ENCODE measurements around the gene ITSN1. TPM values are rescaled to one million over a fixed set of nuclear protein-coding genes. Genes with fewer than 3 reads are reported as not detected.

ITSN1 gene
- total RNA-seq, 1 experiment from 2014 or later, result 88.5 TPM

- H3K36me3 Mint-ChIP-seq (ENCODE audit: insufficient read depth, unreplicated experiment), result peaks cover 23% of the 10 kb centered on the region
- no peak overlapping the region for H3K4me3 Mint-ChIP-seq (ENCODE audit: unreplicated experiment)
- BruUV-seq (replicated peaks), result no TSS peak
- DNase-seq, result no peak
- TF ChIP-seq, protein P1, sequence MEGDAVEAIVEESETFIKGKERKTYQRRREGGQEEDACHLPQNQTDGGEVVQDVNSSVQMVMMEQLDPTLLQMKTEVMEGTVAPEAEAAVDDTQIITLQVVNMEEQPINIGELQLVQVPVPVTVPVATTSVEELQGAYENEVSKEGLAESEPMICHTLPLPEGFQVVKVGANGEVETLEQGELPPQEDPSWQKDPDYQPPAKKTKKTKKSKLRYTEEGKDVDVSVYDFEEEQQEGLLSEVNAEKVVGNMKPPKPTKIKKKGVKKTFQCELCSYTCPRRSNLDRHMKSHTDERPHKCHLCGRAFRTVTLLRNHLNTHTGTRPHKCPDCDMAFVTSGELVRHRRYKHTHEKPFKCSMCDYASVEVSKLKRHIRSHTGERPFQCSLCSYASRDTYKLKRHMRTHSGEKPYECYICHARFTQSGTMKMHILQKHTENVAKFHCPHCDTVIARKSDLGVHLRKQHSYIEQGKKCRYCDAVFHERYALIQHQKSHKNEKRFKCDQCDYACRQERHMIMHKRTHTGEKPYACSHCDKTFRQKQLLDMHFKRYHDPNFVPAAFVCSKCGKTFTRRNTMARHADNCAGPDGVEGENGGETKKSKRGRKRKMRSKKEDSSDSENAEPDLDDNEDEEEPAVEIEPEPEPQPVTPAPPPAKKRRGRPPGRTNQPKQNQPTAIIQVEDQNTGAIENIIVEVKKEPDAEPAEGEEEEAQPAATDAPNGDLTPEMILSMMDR (IDR thresholded peaks at IDR 0.05; ENCODE audit: insufficient read depth in 1 of 2, low read depth in 1 of 2, low read length in 1 of 2, severe bottlenecking in 1 of 2, unreplicated experiment in 1 of 2), result no peak
- Histone ChIP-seq H3K36me3 (ENCODE audit: control insufficient read depth, insufficient read depth, low read length) (no peaks in the 10 kb centered on the region), H3K4me3 (ENCODE audit: low read depth, low read length) (no peak overlapping the region), H3K4me1 (peaks cover 17% of the 10 kb centered on the region), H3K9me3 (no peaks in the 10 kb centered on the region), H3K27me3 (replicated peaks; ENCODE audit: control insufficient read depth, insufficient read depth, low read length) (no peaks in the 10 kb centered on the region)
- no peaks in the 10 kb centered on the region for H3K9me3 Mint-ChIP-seq (ENCODE audit: unreplicated experiment)
- ChIA-PET POLR2A (no interaction called here), CTCF (no interaction called here)
- no peak overlapping the region for H3K27ac Mint-ChIP-seq (ENCODE audit: unreplicated experiment)
- intact Hi-C loops (cut with micrococcal nuclease; ENCODE audit: unreplicated experiment), result no loop called here
- no peaks in the 10 kb centered on the region for H3K27me3 Mint-ChIP-seq (ENCODE audit: insufficient read depth, unreplicated experiment)
- peaks cover 33% of the 10 kb centered on the region for H3K4me1 Mint-ChIP-seq (ENCODE audit: low read depth, unreplicated experiment)
Observed at GRCh38 chr21:33846141-33846540, 203.8 kb downstream of the ITSN1 start.

- no peak for DNase-seq
- Mint-ChIP-seq H3K36me3 (ENCODE audit: insufficient read depth, unreplicated experiment) (peaks cover 23% of the 10 kb centered on the region), H3K4me3 (ENCODE audit: unreplicated experiment) (no peak overlapping the region), H3K9me3 (ENCODE audit: unreplicated experiment) (no peaks in the 10 kb centered on the region), H3K27ac (ENCODE audit: unreplicated experiment) (no peak overlapping the region), H3K27me3 (ENCODE audit: insufficient read depth, unreplicated experiment) (no peaks in the 10 kb centered on the region), H3K4me1 (ENCODE audit: low read depth, unreplicated experiment) (peaks cover 33% of the 10 kb centered on the region)
- H3K4me3 ChIP-seq (ENCODE audit: low read depth, low read length), result no peak overlapping the region
- H3K9me3 ChIP-seq, result no peaks in the 10 kb centered on the region
- TF ChIP-seq, protein P1 (IDR thresholded peaks at IDR 0.05; ENCODE audit: insufficient read depth in 1 of 2, low read depth in 1 of 2, low read length in 1 of 2, severe bottlenecking in 1 of 2, unreplicated experiment in 1 of 2), result no peak
- H3K36me3 ChIP-seq (ENCODE audit: control insufficient read depth, insufficient read depth, low read length), result no peaks in the 10 kb centered on the region
- H3K4me1 ChIP-seq, result peaks cover 17% of the 10 kb centered on the region
- POLR2A ChIA-PET, result no interaction called here
- no peaks in the 10 kb centered on the region for H3K27me3 ChIP-seq (replicated peaks; ENCODE audit: control insufficient read depth, insufficient read depth, low read length)
- BruUV-seq (replicated peaks), result no TSS peak
- CTCF ChIA-PET, result no interaction called here
- intact Hi-C loops (cut with micrococcal nuclease; ENCODE audit: unreplicated experiment), result no loop called here
Observed at GRCh38 chr21:33847588-33848248, 205.4 kb downstream of the ITSN1 start.

DNA sequence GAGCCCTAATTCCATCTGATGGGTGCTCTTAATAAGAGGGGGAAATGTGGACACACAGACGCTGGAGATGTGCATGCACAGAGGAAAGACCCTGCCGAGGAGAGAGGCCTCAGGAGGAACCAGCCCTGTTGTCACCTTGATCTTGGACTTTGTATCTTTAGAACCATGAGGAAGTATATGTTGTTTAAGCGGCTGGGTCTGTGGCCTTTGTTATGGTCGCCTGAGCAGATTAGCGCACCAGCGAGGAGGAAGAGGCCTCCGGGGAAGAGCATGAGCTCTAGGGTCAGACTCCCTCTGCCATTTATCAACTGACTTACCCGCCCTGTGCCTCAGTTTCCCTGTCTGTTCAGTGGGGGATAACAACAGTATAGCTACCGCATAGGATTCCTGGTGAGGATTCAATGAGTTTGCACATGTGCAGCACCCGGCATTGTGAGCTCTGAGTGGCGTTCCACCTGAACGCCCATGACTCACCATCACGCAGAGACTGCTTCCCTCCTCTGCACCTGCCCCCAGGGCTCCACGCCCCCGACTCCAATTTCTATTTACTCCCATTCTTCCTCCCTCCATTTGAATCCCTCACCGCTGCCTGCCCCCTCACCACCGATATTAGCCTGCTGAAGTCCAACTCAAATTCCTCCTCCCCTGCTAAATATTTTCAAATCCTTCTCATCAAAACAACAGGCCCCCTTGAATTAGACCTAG, 206.1 kb downstream of the ITSN1 start:
- Mint-ChIP-seq H3K27me3 (ENCODE audit: insufficient read depth, unreplicated experiment) (no peaks in the 10 kb centered on the region), H3K9me3 (ENCODE audit: unreplicated experiment) (no peaks in the 10 kb centered on the region), H3K27ac (ENCODE audit: unreplicated experiment) (peak overlapping the region; percentile 51), H3K4me1 (ENCODE audit: low read depth, unreplicated experiment) (peaks cover 31% of the 10 kb centered on the region), H3K4me3 (ENCODE audit: unreplicated experiment) (no peak overlapping the region), H3K36me3 (ENCODE audit: insufficient read depth, unreplicated experiment) (peaks cover 23% of the 10 kb centered on the region)
- Histone ChIP-seq H3K9me3 (no peaks in the 10 kb centered on the region), H3K4me1 (peaks cover 17% of the 10 kb centered on the region), H3K36me3 (ENCODE audit: control insufficient read depth, insufficient read depth, low read length) (no peaks in the 10 kb centered on the region), H3K27me3 (replicated peaks; ENCODE audit: control insufficient read depth, insufficient read depth, low read length) (no peaks in the 10 kb centered on the region), H3K4me3 (ENCODE audit: low read depth, low read length) (no peak overlapping the region)
- BruUV-seq (replicated peaks), result no TSS peak
- ChIA-PET POLR2A (no interaction called here), CTCF (no interaction called here)
- DNase-seq, result no peak
- intact Hi-C loops (cut with micrococcal nuclease; ENCODE audit: unreplicated experiment), result no loop called here
- TF ChIP-seq, protein P1 (IDR thresholded peaks at IDR 0.05; ENCODE audit: insufficient read depth in 1 of 2, low read depth in 1 of 2, low read length in 1 of 2, severe bottlenecking in 1 of 2, unreplicated experiment in 1 of 2), result no peak

All from Caco-2 (cell line).